T follicular helper cell (primary cell): ENCODE data around the gene ACVR1B.

Source experiments
- DNase-seq: peaks from one replicate; pipeline ENCODE4 v3.0.0-alpha.2; 2020; ENCODE audit warnings: low read depth

Gene ACVR1B

GRCh38 chr12:52004042-52004648, 52.6 kb downstream of the ACVR1B start:
- no peak for DNase-seq

GRCh38 chr12:52005218-52005902, 53.9 kb downstream of the ACVR1B start:
- DNase-seq: no peak

- DNase-seq: no peak
Measured at GRCh38 chr12:52005903-52006703, 54.6 kb downstream of the ACVR1B start.

- peak; percentile 83 for DNase-seq
Measured at GRCh38 chr12:52006726-52007157, 55.2 kb downstream of the ACVR1B start, which contains the start of gene TAMALIN. TAMALIN (plus strand) TSS chr12:52006946; CDS start chr12:52007020, 74 bp downstream.

- DNase-seq: peak; percentile 41
Measured at GRCh38 chr12:52007158-52007921, 55.8 kb downstream of the ACVR1B start.

- DNase-seq: no peak
Measured at GRCh38 chr12:52007982-52008510, 56.5 kb downstream of the ACVR1B start.

- no peak for DNase-seq
Measured at GRCh38 chr12:52009081-52009751, 57.7 kb downstream of the ACVR1B start.

GRCh38 chr12:52010152-52010622, 58.7 kb downstream of the ACVR1B start:
- no peak for DNase-seq

- no peak for DNase-seq
Measured at GRCh38 chr12:52010692-52011601, 59.4 kb downstream of the ACVR1B start.

GRCh38 chr12:52011602-52012214, 60.2 kb downstream of the ACVR1B start:
- DNase-seq: no peak

- DNase-seq: no peak
Measured at GRCh38 chr12:52013626-52014310, 62.3 kb downstream of the ACVR1B start.

GRCh38 chr12:52014567-52015530, 63.4 kb downstream of the ACVR1B start:
- DNase-seq: no peak

- no peak for DNase-seq
Measured at GRCh38 chr12:52015532-52016041, 64.1 kb downstream of the ACVR1B start.

GRCh38 chr12:52018433-52019112, 67.1 kb downstream of the ACVR1B start:
- no peak for DNase-seq

- no peak for DNase-seq
Measured at GRCh38 chr12:52019113-52019770, 67.7 kb downstream of the ACVR1B start.
